ENCODE results near the gene ZNF555.
"Not testable (repeated sequence)": the region's sequence is repeated elsewhere in the genome, so short reads cannot be mapped to it uniquely, and the experiment has no call there.

ZNF555 gene

GRCh38 chr19:2863816-2864215, 22.5 kb downstream of the ZNF555 start:
- CTCF ChIA-PET = interaction anchor here (0.7 to 4.5 kb wide), 2 partner anchors 11 to 24 kb away, joined by 3 to 21 read pairs; no protein-coding TSS in a partner anchor
- no peak for DNase-seq (ENCODE audit: low read depth, low spot score)
- POLR2A ChIA-PET = no interaction called here
- no peak overlapping the region for H3K4me3 ChIP-seq (ENCODE audit: low read depth, low read length)
- TF ChIP-seq CTCF (IDR thresholded peaks at IDR 0.05; ENCODE audit: insufficient read depth, low read length, missing control alignments) = no peak

GRCh38 chr19:2865334-2866100, 24.2 kb downstream of the ZNF555 start:
- no peak for DNase-seq (ENCODE audit: low read depth, low spot score)
- ChIA-PET CTCF (interaction anchor here (0.9 to 4.5 kb wide), 2 partner anchors 22 to 217 kb away, joined by 3 to 21 read pairs; no protein-coding TSS in a partner anchor), POLR2A (no interaction called here)
- no peak overlapping the region for H3K4me3 ChIP-seq (ENCODE audit: low read depth, low read length)
- no peak for TF ChIP-seq CTCF (IDR thresholded peaks at IDR 0.05; ENCODE audit: insufficient read depth, low read length, missing control alignments)

- ChIA-PET POLR2A (no interaction called here), CTCF (interaction anchor here (1.0 to 4.5 kb wide), 3 partner anchors 8 to 21 kb away, joined by 3 to 21 read pairs (median 8); no protein-coding TSS in a partner anchor)
- no peak overlapping the region for H3K4me3 ChIP-seq (ENCODE audit: low read depth, low read length)
- TF ChIP-seq CTCF (IDR thresholded peaks at IDR 0.05; ENCODE audit: insufficient read depth, low read length, missing control alignments) = no peak
- DNase-seq (ENCODE audit: low read depth, low spot score) = no peak
Observed at GRCh38 chr19:2866495-2867024, 25.3 kb downstream of the ZNF555 start.

GRCh38 chr19:2867025-2867991, 26.0 kb downstream of the ZNF555 start, which contains the start of gene ZNF556:
Gene ZNF556, plus strand, starts transcription at chr19:2867335. Its CDS starts 87 bp downstream, at chr19:2867422.
- no peak within 1 kb of the TSS for H3K4me3 ChIP-seq (ENCODE audit: low read depth, low read length)
- ChIA-PET CTCF (interaction anchor here (1.0 to 1.3 kb wide), 2 partner anchors 9 to 20 kb away, joined by 3 to 8 read pairs; no protein-coding TSS in a partner anchor), POLR2A (no interaction called here)
- no peak for TF ChIP-seq CTCF (IDR thresholded peaks at IDR 0.05; ENCODE audit: insufficient read depth, low read length, missing control alignments)
- no peak for DNase-seq (ENCODE audit: low read depth, low spot score)

GRCh38 chr19:2869618-2870017, 28.3 kb downstream of the ZNF555 start:
- ChIA-PET POLR2A (no interaction called here), CTCF (interaction anchor here (0.8 to 1.1 kb wide), 4 partner anchors 10 to 221 kb away, joined by 3 to 4 read pairs (median 4); partner anchors contain the start of gene ZNF555)
- TF ChIP-seq CTCF (IDR thresholded peaks at IDR 0.05; ENCODE audit: insufficient read depth, low read length, missing control alignments) = no peak
- DNase-seq (ENCODE audit: low read depth, low spot score) = no peak
- H3K4me3 ChIP-seq (ENCODE audit: low read depth, low read length) = no peak overlapping the region

- POLR2A ChIA-PET; DNase-seq (ENCODE audit: low read depth, low spot score); H3K4me3 ChIP-seq (ENCODE audit: low read depth, low read length): not testable (repeated sequence)
- CTCF ChIA-PET = interaction anchor here (2.7 to 3.4 kb wide), 2 partner anchors 15 to 224 kb away, joined by 12 to 19 read pairs; no protein-coding TSS in a partner anchor
Observed at GRCh38 chr19:2872175-2872574, 30.9 kb downstream of the ZNF555 start.
